Hippocampal formation (tissue), 2 donors: ENCODE data around the gene VRK3.
"Not testable (repeated sequence)": the region's sequence is repeated elsewhere in the genome, so short reads cannot be mapped to it uniquely, and the experiment has no call there.

Experiments
- DNase-seq, 2 donors: peaks; one replicate each; lab custom pipeline; 2025; lab: John Stamatoyannopoulos, UW

Gene VRK3, protein sequence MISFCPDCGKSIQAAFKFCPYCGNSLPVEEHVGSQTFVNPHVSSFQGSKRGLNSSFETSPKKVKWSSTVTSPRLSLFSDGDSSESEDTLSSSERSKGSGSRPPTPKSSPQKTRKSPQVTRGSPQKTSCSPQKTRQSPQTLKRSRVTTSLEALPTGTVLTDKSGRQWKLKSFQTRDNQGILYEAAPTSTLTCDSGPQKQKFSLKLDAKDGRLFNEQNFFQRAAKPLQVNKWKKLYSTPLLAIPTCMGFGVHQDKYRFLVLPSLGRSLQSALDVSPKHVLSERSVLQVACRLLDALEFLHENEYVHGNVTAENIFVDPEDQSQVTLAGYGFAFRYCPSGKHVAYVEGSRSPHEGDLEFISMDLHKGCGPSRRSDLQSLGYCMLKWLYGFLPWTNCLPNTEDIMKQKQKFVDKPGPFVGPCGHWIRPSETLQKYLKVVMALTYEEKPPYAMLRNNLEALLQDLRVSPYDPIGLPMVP

DNA sequence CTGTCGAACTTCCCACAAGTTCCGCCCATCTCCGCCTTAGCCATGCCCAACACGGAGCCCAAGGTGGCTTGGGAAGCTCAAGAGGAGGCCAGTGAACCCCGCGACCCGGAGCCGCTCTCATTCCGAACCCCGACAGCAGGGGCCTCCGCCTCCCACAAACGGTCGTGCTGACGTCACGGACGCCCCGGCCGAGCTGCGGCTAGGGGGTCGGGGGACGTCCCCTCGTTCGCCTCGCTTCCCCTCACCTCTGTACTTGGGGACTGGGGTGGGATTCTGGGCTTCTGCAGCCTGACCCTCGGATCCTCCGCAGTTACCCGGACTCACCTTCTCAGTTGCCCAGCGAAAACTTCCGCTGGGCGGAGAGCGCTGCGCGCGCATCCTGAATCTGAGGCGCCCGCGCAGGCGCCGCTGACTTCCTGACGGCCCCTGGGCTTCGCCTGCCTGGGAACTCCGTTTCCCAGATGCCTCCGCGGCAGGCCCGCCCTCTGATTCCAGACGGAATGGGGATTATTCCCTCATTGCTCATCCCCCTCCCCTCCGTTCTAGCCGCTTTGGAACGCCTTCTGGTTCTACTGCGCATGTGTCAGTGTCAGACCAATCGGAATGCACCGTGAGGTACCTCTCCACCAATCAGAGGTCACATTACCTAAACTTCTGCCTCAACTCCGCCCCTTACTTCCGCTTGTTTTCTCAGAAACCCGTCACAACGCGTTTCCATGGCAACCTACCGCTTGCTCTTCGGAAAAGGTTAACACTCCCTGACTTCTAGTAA lies at the start of gene VRK3:
VRK3 (minus strand) TSS at position 351 of the 772 bp plus-strand sequence. CDS start 9,210 bp downstream, outside the sequence.
- peak; percentile 99 for DNase-seq

DNA sequence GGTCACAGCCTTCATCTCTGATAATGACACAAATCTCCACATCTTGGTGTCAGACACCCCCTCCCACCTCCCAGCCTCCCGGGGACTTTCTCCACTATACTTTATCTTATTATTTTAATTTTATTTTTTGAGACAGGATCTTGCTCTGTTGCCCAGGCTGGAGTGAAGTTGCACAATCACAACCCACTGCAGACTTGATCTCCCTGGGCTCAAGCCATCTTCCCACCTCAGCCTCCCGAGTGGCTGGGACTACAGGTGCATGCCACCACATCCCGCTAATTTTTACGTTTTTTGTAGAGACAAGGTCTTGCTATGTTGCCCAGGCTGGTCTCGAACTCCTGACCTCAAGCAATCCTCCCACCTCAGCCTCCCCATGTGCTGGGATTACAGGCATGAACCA lies 43.2 kb upstream of the VRK3 start:
- DNase-seq = not testable (repeated sequence)

DNA sequence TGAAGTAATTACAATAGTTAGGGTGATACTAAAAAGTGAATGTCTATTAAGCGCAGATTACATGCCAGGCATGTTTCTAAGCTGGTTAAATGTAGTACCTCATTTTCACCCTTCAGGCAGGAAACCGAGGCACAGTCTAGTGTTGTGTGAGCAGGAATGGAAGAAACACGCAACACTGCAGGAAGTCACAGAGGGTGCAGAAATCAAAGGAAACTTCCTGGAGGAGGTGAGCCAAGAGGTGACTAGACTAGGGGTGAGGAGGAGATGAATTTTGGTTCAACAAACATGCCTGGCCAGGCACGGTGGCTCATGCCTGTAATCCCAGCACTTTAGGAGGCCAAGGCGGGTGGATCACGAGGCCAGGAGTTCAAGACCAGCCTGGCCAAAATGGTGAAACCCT lies 42.4 kb upstream of the VRK3 start:
- no peak for DNase-seq

DNA sequence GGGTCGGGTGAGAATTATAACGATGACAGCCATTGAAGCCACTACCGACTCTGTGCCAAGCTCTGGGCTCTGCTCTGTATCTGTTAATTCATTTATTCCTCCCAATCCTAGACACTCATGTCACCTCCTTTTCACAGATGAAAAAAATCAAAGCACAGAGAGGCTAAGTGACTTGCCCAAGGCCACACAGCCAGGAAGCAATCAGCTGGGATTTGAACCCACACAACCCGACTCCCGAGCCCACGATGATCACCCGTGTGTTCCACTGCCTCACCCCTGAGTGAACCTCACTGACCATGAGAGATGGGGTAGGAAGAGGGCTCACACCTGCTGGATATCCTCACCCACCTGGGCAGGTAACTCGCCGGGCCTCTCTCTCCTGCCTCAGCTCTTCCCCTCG lies 40.8 kb upstream of the VRK3 start:
- no peak for DNase-seq

DNA sequence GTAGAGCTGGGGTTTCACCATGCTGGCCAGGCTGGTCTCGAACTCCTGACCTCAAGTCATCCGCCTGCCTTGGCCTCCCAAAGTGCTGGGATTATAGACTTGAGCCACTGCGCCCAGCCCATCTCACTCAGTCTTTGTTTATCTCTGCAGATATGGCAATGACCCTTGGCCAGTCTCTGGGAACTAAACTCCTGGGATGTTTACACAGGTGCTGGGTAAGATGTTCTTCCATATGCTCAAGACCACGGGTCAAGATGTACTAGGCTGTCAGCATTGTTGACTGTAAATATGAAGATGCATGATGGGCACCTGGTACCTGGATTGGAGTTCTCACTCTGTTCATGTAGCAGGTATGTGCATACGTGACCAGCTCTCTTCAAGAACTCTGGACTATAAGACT lies 36.5 kb upstream of the VRK3 start:
- no peak for DNase-seq

DNA sequence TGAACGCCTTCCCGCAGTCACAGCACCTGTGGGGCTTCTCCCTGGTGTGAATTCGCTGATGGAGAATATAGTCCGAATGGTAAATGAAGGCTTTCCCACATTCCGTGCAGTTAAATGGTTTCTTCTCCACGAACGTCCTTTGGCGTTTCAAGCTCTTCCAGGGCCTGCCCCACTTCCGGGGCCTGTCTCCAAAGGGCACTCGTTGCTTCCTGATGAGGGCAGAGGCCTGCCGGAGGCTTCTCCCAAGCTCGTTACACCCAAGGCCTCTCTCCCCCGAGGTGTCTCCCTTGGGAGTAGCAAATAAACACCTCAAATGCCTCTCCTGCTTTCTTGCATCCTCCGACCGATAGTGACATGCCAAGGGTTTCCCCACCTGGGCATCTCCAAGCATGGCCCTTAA lies 34.9 kb upstream of the VRK3 start:
- no peak for DNase-seq

DNA sequence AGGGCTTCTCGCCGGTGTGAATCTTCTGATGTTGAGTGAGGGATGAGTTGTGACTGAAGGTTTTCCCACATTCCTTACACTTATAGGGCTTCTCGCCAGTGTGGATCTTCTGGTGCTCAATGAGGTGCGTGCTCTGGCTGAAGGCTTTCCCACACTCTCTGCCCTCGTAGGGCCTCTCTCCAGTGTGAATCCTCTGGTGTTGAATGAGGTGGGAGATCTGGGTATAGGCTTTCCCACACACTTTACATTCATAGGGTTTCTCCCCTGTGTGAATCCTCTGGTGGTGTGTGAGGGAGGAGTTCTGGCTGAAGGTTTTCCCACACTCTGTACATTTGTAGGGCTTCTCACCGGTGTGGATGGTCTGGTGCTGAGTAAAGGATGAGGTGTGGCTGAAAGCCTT lies 33.9 kb upstream of the VRK3 start:
- no peak for DNase-seq

DNA sequence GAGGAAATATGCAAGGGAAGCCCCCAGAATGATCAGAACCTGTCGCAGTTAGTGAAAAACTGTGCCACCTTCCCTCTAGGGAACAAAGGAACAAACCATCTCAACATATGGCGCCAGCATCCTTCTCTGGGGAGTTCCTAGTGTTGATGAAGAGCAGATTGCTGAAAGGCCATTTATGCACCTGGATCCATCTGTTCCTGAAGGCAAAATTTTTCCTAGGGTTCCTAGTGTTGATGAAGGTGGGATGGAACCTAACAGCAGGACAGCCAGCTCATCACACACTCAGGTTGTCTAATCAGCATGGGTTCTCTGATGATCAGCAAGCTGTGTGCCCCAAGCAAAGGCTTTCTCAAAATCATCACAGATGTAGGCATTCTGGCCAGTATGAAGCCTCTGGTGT lies 33.3 kb upstream of the VRK3 start:
- no peak for DNase-seq

DNA sequence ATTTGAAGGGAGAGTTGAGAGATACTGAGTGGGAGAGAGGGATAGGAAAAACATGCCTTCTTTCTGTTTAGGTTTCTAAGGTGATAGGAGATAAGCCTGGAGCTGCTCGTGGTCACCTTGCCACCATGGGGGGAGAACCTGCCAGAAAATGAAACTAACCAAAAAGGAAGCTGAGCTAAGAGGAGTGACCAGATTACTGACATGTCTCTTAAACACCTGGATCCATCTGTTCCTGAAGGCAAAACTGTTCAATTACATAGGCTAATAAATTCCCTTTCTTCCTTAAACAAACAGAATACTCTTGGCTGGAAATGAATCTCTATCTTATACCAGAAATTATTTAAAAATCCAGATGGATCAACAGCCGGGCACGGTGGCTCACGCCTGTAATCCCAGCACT lies 27.9 kb upstream of the VRK3 start:
- DNase-seq = no peak

DNA sequence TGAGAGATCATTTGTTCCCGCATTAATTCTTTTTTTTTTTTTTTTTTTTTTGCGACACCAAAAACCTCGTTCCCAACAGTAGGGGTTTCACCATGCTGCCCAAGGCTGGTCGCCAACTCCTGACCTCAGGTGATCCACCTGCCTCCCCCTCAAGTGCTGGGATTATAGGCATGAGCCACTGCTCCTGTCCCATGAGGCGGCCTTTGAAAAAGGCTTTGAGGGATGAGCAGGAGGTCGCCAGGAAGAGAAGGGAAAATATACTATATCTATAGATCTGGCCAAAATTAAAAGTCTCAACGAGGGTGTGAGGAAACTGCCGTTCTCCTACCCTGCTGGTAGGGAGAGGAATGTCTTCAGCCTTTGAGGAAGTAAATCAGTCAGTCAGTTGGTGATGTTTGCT lies 26.8 kb upstream of the VRK3 start:
- DNase-seq = no peak

DNA sequence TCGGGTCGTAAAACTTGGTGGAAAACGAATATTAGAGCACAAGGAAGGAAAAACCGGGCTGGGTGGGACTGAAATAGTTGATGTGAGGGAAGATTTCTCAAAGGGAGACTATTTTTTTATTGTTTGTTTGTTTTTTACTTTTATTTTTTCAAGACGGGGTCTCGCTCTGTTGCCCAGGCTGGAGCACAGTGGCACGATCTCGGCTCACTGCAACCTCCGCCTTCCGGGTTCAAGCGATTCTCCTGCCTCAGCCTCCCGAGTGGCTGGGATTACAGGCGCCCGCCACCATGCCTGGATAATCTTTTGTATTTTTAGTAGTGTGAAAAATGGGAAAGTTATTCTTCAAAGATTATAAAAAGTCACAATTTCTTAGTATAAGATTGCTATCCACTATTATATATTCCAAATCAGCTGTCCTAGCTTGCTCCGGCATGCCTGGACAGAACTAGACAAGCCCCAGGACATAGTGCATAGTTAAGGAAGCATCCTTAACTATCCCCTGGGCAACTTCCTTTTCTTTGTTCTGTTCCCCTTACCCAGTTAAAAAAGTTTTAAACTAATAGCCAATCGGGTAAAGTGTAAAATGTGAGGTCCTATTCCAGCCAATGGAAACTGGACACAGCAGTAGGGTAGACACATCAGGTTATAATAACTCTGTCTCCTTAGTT lies 26.2 kb upstream of the VRK3 start:
- DNase-seq = not testable (repeated sequence)

DNA sequence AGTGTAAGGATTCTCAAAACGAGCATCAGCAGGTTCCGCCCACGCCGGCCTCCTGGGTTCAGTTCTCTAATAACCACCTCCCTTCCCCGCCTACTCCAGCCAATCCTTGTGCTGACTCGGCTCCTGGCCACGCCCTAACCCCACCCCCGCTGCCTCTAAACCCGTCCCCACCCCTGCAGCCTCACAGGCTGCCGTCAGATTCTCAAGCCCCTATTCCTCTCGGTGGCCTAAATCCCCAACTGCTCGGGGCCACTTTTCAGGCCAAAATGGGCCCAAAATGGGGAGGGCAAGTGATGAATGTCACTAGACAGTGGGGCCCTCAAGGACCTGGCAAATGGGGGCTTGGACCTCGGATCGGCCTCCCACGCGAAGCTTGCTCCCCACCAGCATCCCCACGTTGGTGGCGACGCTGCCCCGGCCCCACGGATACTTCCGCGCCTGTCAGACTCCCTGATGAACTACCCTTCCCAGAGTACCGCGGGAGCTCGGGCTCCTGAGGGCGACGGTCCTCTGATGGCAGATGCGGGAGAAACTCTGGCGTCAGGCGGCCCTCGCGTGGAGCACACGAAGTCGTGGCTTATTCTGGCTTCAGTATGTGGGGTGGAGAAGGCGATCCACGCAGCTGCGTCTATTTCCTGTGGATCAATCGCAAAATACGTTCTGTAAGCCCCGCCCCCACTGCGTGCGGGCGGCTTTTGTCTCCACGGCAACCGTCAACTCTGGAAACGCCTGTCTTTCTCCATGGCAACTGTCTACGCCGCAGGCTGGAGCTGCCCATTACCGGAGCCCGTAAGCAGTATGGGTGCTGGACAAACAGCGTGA lies 25.4 kb upstream of the VRK3 start:
- peak; percentile 74 to 83 for DNase-seq

DNA sequence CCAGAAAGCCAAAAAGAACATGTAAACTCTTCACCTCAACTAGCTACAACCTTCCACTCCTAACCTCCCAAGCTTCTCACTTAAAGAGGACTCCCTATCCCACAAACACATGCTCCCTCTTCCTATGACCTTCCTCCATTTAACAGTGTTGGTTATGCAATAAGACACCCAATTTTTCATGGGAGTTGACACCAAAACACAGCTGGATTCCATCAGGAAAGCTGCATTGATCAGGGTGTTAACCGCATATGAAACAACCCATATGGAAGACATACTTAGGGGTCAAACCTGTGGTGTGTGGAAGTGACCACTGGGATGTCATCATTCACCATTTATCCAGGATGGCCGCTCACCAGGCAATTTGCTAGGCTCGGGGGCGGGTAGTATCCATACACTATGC lies 22.5 kb upstream of the VRK3 start:
- DNase-seq = no peak

DNA sequence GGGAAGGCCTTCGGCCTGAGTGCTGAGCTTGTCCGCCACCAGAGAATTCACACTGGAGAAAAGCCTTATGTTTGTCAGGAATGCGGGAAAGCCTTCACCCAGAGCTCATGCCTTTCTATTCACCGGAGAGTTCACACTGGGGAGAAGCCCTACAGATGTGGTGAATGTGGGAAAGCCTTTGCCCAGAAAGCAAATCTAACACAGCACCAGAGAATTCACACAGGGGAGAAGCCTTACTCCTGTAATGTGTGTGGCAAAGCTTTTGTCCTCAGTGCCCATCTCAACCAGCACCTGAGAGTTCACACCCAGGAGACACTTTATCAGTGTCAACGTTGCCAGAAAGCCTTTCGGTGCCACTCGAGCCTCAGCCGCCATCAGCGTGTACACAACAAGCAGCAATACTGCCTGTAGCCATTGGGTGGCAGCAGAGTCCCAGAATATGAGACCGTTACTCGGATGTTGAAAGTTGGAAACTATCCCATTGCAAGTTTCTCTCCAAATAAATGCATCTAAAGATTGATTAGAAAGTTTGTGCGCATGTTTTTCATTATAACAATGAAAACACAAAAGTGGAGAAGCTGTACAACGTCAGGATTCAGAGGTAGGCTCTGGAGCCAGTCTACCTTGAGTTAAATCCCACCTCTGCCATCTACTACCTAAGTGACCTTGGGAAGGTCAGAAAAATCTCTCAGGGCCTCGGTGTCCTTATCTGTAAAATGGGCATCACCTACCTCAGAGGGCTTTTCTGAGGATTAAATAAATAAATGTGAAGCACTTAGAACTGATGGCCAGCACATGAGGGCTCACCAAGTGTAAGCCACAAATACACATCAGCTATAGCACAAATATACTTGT lies 21.7 kb upstream of the VRK3 start:
- DNase-seq = peak; percentile 38 to 57

DNA sequence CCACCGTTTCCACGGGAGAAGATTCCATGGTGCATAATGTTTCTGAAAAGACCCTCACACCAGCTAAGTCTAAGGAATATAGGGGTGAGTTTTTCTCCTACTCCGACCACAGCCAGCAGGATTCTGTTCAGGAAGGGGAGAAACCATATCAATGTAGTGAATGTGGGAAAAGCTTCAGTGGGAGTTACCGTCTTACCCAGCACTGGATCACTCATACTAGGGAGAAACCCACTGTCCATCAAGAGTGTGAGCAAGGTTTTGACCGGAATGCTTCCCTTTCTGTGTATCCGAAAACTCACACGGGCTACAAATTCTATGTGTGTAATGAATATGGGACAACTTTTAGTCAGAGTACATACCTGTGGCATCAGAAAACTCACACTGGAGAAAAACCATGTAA lies 19.8 kb upstream of the VRK3 start:
- DNase-seq = no peak

DNA sequence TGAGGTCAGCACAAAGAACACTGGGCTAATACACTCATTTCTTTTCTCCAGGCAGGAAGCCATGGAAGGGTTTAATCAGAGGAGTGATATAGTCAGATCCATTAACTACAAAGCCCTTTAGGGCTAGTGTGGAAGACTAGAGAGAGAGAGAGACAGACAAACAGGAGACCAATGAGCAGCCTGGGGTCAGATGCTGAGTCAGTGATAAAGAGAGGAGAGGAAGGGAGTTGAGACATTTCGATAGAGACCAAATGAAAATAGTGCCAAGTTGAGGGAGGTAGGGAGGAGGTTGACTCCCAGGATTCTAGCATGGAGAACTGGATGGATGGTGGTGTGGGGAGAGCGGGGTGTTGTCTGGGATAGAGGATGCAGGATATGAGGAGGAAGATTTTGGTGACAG lies 18.8 kb upstream of the VRK3 start:
- no peak for DNase-seq

DNA sequence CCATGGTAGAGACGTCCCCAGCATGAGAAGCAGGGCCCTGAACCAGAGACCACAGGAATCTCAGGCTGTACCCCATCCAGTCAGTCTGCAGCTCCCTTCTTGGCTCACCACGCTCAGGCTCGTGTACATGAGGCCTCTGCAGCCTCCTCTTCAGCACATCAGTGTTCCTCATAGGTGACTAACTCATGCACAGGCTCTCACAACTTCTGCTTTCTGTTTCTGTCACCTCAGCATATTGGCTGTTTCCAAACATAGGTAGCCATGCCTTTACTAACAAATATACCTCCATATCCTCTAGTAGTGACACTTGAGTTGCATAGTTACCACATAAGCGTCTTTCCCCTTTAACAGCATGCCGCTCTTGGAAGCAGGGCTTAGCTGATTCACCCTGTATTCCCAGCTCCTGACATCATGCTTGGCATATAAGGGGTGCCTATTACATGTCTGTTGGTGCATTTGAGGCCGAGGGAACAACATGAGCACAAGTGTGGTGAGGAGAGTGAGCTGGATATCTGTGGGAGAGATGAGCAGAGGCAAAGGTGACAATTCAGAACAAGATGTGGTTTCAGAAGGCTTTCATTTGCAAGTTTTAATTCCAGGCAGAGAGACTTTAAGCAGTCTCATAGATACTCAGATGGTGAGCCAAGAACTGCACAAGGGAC lies 17.3 kb upstream of the VRK3 start:
- DNase-seq = no peak

DNA sequence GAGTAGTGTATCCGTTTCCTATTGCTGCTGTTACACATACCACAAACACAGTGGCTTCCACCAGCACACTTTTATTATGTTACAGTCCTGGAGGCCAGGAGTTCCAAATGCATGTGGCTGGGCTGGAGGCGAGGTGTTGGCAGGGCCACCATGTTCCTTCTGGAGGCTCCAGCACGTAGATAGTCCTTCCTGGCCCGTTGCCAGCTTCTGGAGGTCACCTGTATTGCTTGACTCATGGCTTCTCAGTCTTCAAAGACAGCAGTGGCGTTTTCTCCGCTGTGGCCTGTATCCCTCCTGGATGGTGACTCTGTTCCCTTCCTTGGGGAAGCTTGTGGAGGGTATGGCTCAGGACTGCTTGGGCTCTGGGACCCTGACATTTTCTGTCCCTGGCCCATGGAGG lies 15.8 kb upstream of the VRK3 start:
- DNase-seq = no peak

DNA sequence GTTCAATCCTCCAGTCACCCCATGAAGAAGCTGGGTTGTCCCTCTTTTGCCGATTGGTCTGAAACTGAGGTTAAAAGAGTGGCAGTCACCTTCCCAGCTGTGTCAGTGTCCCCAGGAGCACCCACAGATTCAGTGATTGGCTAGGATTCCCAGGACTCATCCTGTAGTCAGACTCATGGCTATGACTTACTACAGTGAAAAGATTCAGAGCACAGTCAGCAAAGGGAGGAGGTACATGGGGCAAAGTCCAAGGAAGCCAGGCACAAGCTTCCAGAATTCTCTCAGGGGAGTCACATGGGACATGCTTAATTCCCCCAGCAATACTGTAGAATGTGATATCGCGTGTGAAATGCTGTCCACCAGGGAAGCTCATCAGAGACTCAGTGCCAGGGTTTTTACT lies 14.8 kb upstream of the VRK3 start:
- DNase-seq = no peak

DNA sequence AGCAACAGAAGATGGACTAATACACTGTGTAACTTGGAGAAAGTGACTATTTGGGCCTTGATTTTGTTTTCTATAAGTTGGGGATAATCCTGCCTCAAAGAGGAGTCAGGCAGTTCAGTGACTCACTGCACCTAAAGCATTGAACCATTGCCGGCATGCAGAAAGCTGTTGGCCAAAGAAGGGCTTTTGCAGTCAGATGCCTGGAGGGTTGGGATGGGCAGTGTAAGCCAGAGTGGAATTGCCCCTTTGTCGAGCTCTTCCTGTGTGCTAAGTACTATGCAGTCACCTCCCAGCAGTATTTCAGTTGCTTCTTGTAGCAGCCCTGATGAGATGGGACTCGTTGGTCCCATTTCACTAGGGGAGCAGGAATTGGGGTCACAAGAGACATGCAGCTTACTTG lies 11.7 kb upstream of the VRK3 start:
- DNase-seq = no peak
